ENCODE results near the gene EXTL2. TPM values are rescaled to one million over a fixed set of nuclear protein-coding genes. Genes with fewer than 3 reads are reported as not detected.

Gene EXTL2
- total and polyA plus RNA-seq, 2 donors (not counting 3 experiments of a cell fraction or from before 2014, with no cell fraction given): 19.4 to 30.7 TPM

DNA sequence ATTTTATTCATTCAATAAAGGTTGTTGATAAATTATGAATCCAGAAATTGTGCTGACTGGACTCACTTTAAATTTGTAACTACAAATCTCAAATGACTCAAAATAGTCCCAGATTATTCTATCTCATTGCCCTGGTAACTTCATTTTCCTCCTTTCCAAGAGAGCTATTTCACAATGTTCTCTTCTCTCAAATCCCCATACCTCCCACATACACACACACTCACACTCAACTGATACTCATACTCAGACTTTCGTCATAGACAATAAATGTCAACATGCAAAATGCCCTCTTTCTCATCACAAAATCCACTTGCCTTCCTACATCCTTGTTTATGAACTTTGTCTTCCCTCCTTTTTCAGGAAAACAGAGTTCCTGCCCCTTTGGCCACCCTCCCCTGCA lies 33.3 kb downstream of the EXTL2 start:
- no peak for TF ChIP-seq JUN (IDR thresholded peaks at IDR 0.05; ENCODE audit: borderline replicate concordance, insufficient read depth, insufficient read length, low read depth)
- TF ChIP-seq POLR2AphosphoS5 (IDR thresholded peaks at IDR 0.05; ENCODE audit: insufficient read depth, low read depth, low read length): no peak
- no peak for TF ChIP-seq EZH2 (IDR thresholded peaks at IDR 0.05; ENCODE audit: borderline replicate concordance, low read depth, low read length, severe bottlenecking)
- TF ChIP-seq FOS (IDR thresholded peaks at IDR 0.05; ENCODE audit: borderline replicate concordance, insufficient read depth, low read length): no peak
- no peak for TF ChIP-seq MYC (IDR thresholded peaks at IDR 0.05; ENCODE audit: low read depth, low read length)
- TF ChIP-seq, protein P1, sequence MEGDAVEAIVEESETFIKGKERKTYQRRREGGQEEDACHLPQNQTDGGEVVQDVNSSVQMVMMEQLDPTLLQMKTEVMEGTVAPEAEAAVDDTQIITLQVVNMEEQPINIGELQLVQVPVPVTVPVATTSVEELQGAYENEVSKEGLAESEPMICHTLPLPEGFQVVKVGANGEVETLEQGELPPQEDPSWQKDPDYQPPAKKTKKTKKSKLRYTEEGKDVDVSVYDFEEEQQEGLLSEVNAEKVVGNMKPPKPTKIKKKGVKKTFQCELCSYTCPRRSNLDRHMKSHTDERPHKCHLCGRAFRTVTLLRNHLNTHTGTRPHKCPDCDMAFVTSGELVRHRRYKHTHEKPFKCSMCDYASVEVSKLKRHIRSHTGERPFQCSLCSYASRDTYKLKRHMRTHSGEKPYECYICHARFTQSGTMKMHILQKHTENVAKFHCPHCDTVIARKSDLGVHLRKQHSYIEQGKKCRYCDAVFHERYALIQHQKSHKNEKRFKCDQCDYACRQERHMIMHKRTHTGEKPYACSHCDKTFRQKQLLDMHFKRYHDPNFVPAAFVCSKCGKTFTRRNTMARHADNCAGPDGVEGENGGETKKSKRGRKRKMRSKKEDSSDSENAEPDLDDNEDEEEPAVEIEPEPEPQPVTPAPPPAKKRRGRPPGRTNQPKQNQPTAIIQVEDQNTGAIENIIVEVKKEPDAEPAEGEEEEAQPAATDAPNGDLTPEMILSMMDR (IDR thresholded peaks at IDR 0.05; ENCODE audit: extremely low read depth in 1 of 2, insufficient read depth in 1 of 2, low read depth in 1 of 2, low read length in 2 of 2): no peak
- TF ChIP-seq POLR2A (IDR thresholded peaks at IDR 0.05; ENCODE audit: low read depth, low read length): no peak
- TF ChIP-seq, protein P2, sequence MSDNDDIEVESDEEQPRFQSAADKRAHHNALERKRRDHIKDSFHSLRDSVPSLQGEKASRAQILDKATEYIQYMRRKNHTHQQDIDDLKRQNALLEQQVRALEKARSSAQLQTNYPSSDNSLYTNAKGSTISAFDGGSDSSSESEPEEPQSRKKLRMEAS (IDR thresholded peaks at IDR 0.05; ENCODE audit: insufficient read depth, insufficient read length): no peak
- TF ChIP-seq GATA2 (IDR thresholded peaks at IDR 0.05; ENCODE audit: insufficient read depth, insufficient read length, low read depth, low read length): no peak
- Histone ChIP-seq H3K4me1 (ENCODE audit: control insufficient read depth, extremely low read depth, insufficient read depth, low read length) (peaks cover 19% of the 10 kb centered on the region), H3K4me3 (replicated peaks in 1 of 3; ENCODE audit: insufficient read depth in 1 of 3, low read depth in 1 of 3, low read length in 3 of 3) (no peak overlapping the region), H3K4me2 (ENCODE audit: insufficient read depth, low read length) (no peak overlapping the region), H3K9me1 (replicated peaks; ENCODE audit: control insufficient read depth, extremely low read depth, insufficient read depth, low read length) (no peaks in the 10 kb centered on the region), H3K36me3 (ENCODE audit: control insufficient read depth in 2 of 2, extremely low read depth in 1 of 2, insufficient read depth in 2 of 2, low read length in 2 of 2) (no peaks in the 10 kb centered on the region), H3K79me2 (ENCODE audit: control insufficient read depth, insufficient read depth, low read length) (no peaks in the 10 kb centered on the region), H3K9ac (replicated peaks; ENCODE audit: extremely low read depth, insufficient read depth, low read length) (no peak overlapping the region), H3K27ac (ENCODE audit: insufficient read depth, low read depth, low read length) (no peak overlapping the region), H3K9me3 (replicated peaks; ENCODE audit: control insufficient read depth, insufficient read depth, low read length) (no peaks in the 10 kb centered on the region), H4K20me1 (replicated peaks; ENCODE audit: control insufficient read depth, extremely low read depth, insufficient read depth, low read length) (no peaks in the 10 kb centered on the region), H2AFZ (ENCODE audit: low read depth, low read length) (no peak overlapping the region), H3K27me3 (ENCODE audit: control insufficient read depth in 2 of 2, insufficient read depth in 2 of 2, low read length in 2 of 2) (no peaks in the 10 kb centered on the region)
- BruUV-seq (replicated peaks): no TSS peak
- FAIRE-seq (no peak), DNase-seq (ENCODE audit: low read depth, low spot score) (no peak)
- ChIA-PET CTCF (interaction anchor here (1.2 kb wide), 1 partner anchor 398 kb away, joined by 6 read pairs; no protein-coding TSS in a partner anchor), POLR2A (no interaction called here)
- intact Hi-C loops (cut with micrococcal nuclease) (loop anchor here (10.0 kb wide), 2 partner anchors 157 to 567 kb away; no protein-coding TSS in a partner anchor), dilution Hi-C loops (cut with MboI; ENCODE audit: extremely low pct_ligation_motif_present, low sequenced_read_pairs) (loop anchor here (25.0 kb wide), 1 partner anchor 249 kb away; no protein-coding TSS in a partner anchor)

All from endothelial cell of umbilical vein (primary cell).